Adrenal gland (tissue), 5 donors: ENCODE data around the gene TNFRSF14.

ENCODE experiments used
- POLR2A ChIP-seq, 2 donors: fragments of 450-650 bp; IDR thresholded peaks; one replicate each; pipeline ENCODE4 v1.6.1; 2017; ENCODE audit warnings: antibody characterized with exemption in 2 of 2, mild to moderate bottlenecking in 2 of 2, moderate library complexity in 1 of 2
- TF ChIP-seq, protein P1 (sequence below), 6 experiments: fragments of 450-650 bp in 4 of 6; fragments of 200-600 bp in 2 of 6; sonication (generic) in 1 of 6; IDR thresholded peaks; 1 replicate in 5 of 6; 2 replicates in 1 of 6; pipeline versions ENCODE4 v1.5.1 to v1.8.0; 2016 to 2021; ENCODE audit warnings: antibody characterized with exemption in 6 of 6, mild to moderate bottlenecking in 2 of 6, moderate library complexity in 1 of 6
- donor health status: DM: no; HTN: no; CAD: no.

DNA sequence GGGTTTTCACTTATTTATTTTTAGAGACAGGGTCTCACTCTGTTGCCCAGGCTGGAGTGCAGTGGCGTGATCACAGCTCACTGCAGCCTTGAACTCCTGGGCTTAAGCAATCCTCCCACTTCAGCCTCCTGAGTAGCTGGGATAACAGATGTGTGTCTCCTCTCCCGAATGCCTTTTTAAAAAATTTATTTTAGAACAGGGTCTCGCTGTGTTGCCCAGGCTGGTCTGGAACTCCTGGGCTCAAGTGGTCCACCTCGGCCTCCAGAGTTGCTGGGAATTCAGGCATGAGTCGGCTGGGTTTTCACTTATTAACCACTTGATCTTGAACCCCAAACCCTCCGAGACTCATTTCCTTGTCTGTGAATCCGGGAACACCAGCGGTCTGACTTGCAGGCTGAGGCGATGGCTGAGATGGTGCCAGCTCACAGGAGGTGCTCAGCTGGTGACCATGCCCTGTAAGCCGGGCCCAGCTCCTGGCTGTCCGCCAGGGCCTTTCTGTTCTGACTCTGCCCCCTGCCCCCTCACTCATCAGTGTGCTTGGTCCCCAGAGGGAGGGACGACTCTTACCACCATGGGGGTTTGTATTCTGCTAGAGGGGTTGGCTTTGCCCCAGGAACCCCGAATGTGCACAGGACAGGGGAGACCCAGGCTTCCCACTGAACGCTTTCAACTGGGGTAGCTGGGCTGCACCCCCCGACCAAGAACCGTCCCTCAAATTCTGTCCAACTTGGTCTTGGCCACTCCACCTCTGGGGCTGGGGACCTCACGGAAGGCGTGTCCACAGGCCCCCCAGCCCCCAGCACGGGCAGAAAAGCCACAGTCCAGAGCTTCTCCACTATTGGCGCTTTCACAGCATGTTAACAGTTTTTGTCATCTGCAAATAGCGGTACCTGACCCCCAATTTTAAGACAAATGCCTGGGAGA, 54.1 kb downstream of the TNFRSF14 start:
- TF ChIP-seq, protein P1, sequence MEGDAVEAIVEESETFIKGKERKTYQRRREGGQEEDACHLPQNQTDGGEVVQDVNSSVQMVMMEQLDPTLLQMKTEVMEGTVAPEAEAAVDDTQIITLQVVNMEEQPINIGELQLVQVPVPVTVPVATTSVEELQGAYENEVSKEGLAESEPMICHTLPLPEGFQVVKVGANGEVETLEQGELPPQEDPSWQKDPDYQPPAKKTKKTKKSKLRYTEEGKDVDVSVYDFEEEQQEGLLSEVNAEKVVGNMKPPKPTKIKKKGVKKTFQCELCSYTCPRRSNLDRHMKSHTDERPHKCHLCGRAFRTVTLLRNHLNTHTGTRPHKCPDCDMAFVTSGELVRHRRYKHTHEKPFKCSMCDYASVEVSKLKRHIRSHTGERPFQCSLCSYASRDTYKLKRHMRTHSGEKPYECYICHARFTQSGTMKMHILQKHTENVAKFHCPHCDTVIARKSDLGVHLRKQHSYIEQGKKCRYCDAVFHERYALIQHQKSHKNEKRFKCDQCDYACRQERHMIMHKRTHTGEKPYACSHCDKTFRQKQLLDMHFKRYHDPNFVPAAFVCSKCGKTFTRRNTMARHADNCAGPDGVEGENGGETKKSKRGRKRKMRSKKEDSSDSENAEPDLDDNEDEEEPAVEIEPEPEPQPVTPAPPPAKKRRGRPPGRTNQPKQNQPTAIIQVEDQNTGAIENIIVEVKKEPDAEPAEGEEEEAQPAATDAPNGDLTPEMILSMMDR (IDR thresholded peaks at IDR 0.05) = no peak
- no peak for TF ChIP-seq POLR2A (IDR thresholded peaks at IDR 0.05)
